PC-3 (cell line): Measurements from ENCODE around the gene SLC39A5.

Experiments used
- CTCF ChIP-seq: fragments of 300-600 bp; sonication (generic); conservative IDR thresholded peaks from 2 replicates; pipeline ENCODE4 v1.5.1; 2017; ENCODE audit warnings: antibody characterized with exemption, low read depth, mild to moderate bottlenecking, low read length
- EZH2 ChIP-seq: fragments of 300-600 bp; sonication (generic); IDR thresholded peaks from one replicate; pipeline ENCODE4 v1.6.1; 2017; ENCODE audit warnings: antibody characterized with exemption, mild to moderate bottlenecking, low read length; ENCODE audit not compliant: unreplicated experiment
- EZH2phosphoT487 ChIP-seq: fragments of 300-600 bp; sonication (generic); IDR thresholded peaks from 2 replicates; pipeline ENCODE4 v1.6.1; 2018; ENCODE audit warnings: mild to moderate bottlenecking, antibody characterized with exemption, low read length, borderline replicate concordance

- TF ChIP-seq CTCF (peak; percentile 94), EZH2 (no peak), EZH2phosphoT487 (no peak)
Measured at GRCh38 chr12:56224102-56224701, 5.6 kb upstream of the SLC39A5 start, which contains the start of gene NABP2.
